MG63 (cell line): Measurements from ENCODE around the gene IL6R. TPM values are rescaled to one million over a fixed set of nuclear protein-coding genes. Genes with fewer than 3 reads are reported as not detected.

Experiments used
- DNase-seq: peaks from one replicate; pipeline ENCODE4 v3.0.0-alpha.2; 2020
- H3K27me3 ChIP-seq: fragments of 250-450 bp; sonication (Bioruptor Pico); 2 replicates; pipeline ENCODE4 v1.5.1; 2020; ENCODE audit warnings: mild to moderate bottlenecking, moderate library complexity
- H3K36me3 ChIP-seq: fragments of 250-450 bp; sonication (Bioruptor Pico); 2 replicates; pipeline ENCODE4 v1.5.1; 2020; ENCODE audit warnings: mild to moderate bottlenecking, moderate library complexity
- H3K4me3 ChIP-seq: fragments of 250-450 bp; sonication (Bioruptor Pico); 2 replicates; pipeline ENCODE4 v1.5.1; 2020; ENCODE audit warnings: mild to moderate bottlenecking, moderate library complexity
- H3K9me3 ChIP-seq: fragments of 250-450 bp; sonication (Bioruptor Pico); 2 replicates; pipeline ENCODE4 v1.5.1; 2020; ENCODE audit warnings: mild to moderate bottlenecking, moderate library complexity
- total RNA-seq: library from RNA; depleted of rRNA; stranded (reverse); fragments of >200 nt; shearing (Covaris generic); gene quantifications from 2 replicates; pipeline ENCODE4 v1.2.3, GENCODE V29; 2014; ENCODE audit warnings: low replicate concordance

The IL6R gene
- total RNA-seq, 1 experiment from 2014 or later: 10.0 TPM

GRCh38 chr1:154434346-154435085 is 29.4 kb downstream of the IL6R start:
- Histone ChIP-seq H3K4me3 (no peak overlapping the region), H3K36me3 (peaks cover 10% of the 10 kb centered on the region), H3K27me3 (no peaks in the 10 kb centered on the region), H3K9me3 (no peaks in the 10 kb centered on the region)
- DNase-seq: peak; percentile 73

GRCh38 chr1:154435599-154436200 is 30.6 kb downstream of the IL6R start:
- no peaks in the 10 kb centered on the region for H3K27me3 ChIP-seq
- no peaks in the 10 kb centered on the region for H3K9me3 ChIP-seq
- no peak overlapping the region for H3K4me3 ChIP-seq
- peaks cover 6% of the 10 kb centered on the region for H3K36me3 ChIP-seq
- DNase-seq: no peak

- H3K36me3 ChIP-seq: peaks cover 6% of the 10 kb centered on the region
- no peak overlapping the region for H3K4me3 ChIP-seq
- no peaks in the 10 kb centered on the region for H3K27me3 ChIP-seq
- no peak for DNase-seq
- H3K9me3 ChIP-seq: no peaks in the 10 kb centered on the region
These were observed 31.3 kb downstream of the IL6R start for GRCh38 chr1:154436433-154436832.

- no peak for DNase-seq
- no peaks in the 10 kb centered on the region for H3K27me3 ChIP-seq
These were observed 35.1 kb downstream of the IL6R start for GRCh38 chr1:154440036-154440804.

GRCh38 chr1:154441241-154441888 is 36.2 kb downstream of the IL6R start:
- no peak for DNase-seq
- Histone ChIP-seq H3K9me3 (no peaks in the 10 kb centered on the region), H3K27me3 (no peaks in the 10 kb centered on the region), H3K36me3 (no peaks in the 10 kb centered on the region; the same call in 1 of the 2 replicates), H3K4me3 (no peak overlapping the region)

More at GRCh38 chr1:154440036-154440804, 35.1 kb downstream of the IL6R start:
- H3K9me3 ChIP-seq: no peaks in the 10 kb centered on the region
- H3K36me3 ChIP-seq: peaks cover 2% of the 10 kb centered on the region
- no peak overlapping the region for H3K4me3 ChIP-seq

- Histone ChIP-seq H3K27me3 (no peaks in the 10 kb centered on the region), H3K9me3 (no peaks in the 10 kb centered on the region), H3K4me3 (no peak overlapping the region), H3K36me3 (no peaks in the 10 kb centered on the region; the same call in 1 of the 2 replicates)
- DNase-seq: no peak
These were observed 37.0 kb downstream of the IL6R start for GRCh38 chr1:154442006-154442740.

GRCh38 chr1:154443274-154444013 is 38.3 kb downstream of the IL6R start:
- H3K4me3 ChIP-seq: no peak overlapping the region
- no peaks in the 10 kb centered on the region; the same call in 1 of the 2 replicates for H3K36me3 ChIP-seq
- H3K9me3 ChIP-seq: no peaks in the 10 kb centered on the region
- H3K27me3 ChIP-seq: no peaks in the 10 kb centered on the region
- DNase-seq: no peak

GRCh38 chr1:154445040-154445472 is 39.9 kb downstream of the IL6R start:
- no peak overlapping the region for H3K4me3 ChIP-seq
- H3K27me3 ChIP-seq: no peaks in the 10 kb centered on the region
- no peaks in the 10 kb centered on the region; the same call in 1 of the 2 replicates for H3K36me3 ChIP-seq
- DNase-seq: peak; percentile 74
- no peaks in the 10 kb centered on the region for H3K9me3 ChIP-seq

- Histone ChIP-seq H3K4me3 (no peak overlapping the region), H3K27me3 (no peaks in the 10 kb centered on the region), H3K36me3 (peaks cover 6% of the 10 kb centered on the region; the same call in 1 of the 2 replicates), H3K9me3 (no peaks in the 10 kb centered on the region)
- DNase-seq: no peak
These were observed 41.1 kb downstream of the IL6R start for GRCh38 chr1:154446292-154446691.

GRCh38 chr1:154446789-154447188 is 41.6 kb downstream of the IL6R start:
- Histone ChIP-seq H3K36me3 (peaks cover 8% of the 10 kb centered on the region; the same call in 1 of the 2 replicates), H3K4me3 (no peak overlapping the region), H3K27me3 (no peaks in the 10 kb centered on the region), H3K9me3 (no peaks in the 10 kb centered on the region)
- DNase-seq: no peak

GRCh38 chr1:154448331-154448811 is 43.2 kb downstream of the IL6R start:
- H3K27me3 ChIP-seq: no peaks in the 10 kb centered on the region

GRCh38 chr1:154453161-154453560 is 48.0 kb downstream of the IL6R start:
- H3K4me3 ChIP-seq: no peak overlapping the region
- DNase-seq: no peak
- H3K36me3 ChIP-seq: peaks cover 15% of the 10 kb centered on the region; the same call in 1 of the 2 replicates
- no peaks in the 10 kb centered on the region for H3K9me3 ChIP-seq
- H3K27me3 ChIP-seq: no peaks in the 10 kb centered on the region

More at GRCh38 chr1:154448331-154448811, 43.2 kb downstream of the IL6R start:
- H3K36me3 ChIP-seq: peaks cover 11% of the 10 kb centered on the region; the same call in 1 of the 2 replicates
- no peaks in the 10 kb centered on the region for H3K9me3 ChIP-seq
- no peak for DNase-seq
- no peak overlapping the region for H3K4me3 ChIP-seq

GRCh38 chr1:154453574-154454352 is 48.6 kb downstream of the IL6R start:
- Histone ChIP-seq H3K4me3 (no peak overlapping the region), H3K27me3 (no peaks in the 10 kb centered on the region), H3K9me3 (no peaks in the 10 kb centered on the region), H3K36me3 (peaks cover 15% of the 10 kb centered on the region; the same call in 1 of the 2 replicates)
- peak; percentile 53 for DNase-seq

- Histone ChIP-seq H3K27me3 (no peaks in the 10 kb centered on the region), H3K36me3 (peaks cover 15% of the 10 kb centered on the region; the same call in 1 of the 2 replicates), H3K9me3 (no peaks in the 10 kb centered on the region), H3K4me3 (no peak overlapping the region)
- DNase-seq: no peak
These were observed 49.4 kb downstream of the IL6R start for GRCh38 chr1:154454386-154455120.
